Left colon (tissue), 2 donors: ENCODE data around the gene TSC22D1. TPM values are rescaled to one million over a fixed set of nuclear protein-coding genes. Genes with fewer than 3 reads are reported as not detected.
A peak's percentile ranks its signal among the peaks of the same experiment; 100 is the strongest.

ENCODE experiments used
- ATAC-seq: fragments of 200-7000 bp; cut with Tn5 transposase; one replicate; pipeline ENCODE4 v1.9.1; 2020; ENCODE audit warnings: mild to moderate bottlenecking, moderate library complexity
- DNase-seq, 2 donors: peaks; one replicate each; pipeline ENCODE4 v3.0.0-alpha.2; 2020
- intact Hi-C, 2 donors: fragments of 100-400 bp; cut with DNase I in 1 of 2; cut with micrococcal nuclease in 1 of 2; formaldehyde crosslinking; loops; one replicate each; pipeline versions ENCODE4 v1.11.2 to v1.14.0; 2022; cut with DNase I, micrococcal nuclease
- total RNA-seq, 2 donors: library from RNA; stranded (reverse); fragmentation: NEBNext Ultra II Directional; extraction: Animal tissue kit (Norgen Biotek cat#: 25700); gene quantifications; one replicate each; pipeline ENCODE4 v1.2.1, GENCODE V29; 2021
- donor health status: DM: no; HTN: no; CAD: no.
- donor health status: DM: yes; HTN: yes; CAD: no.

Gene TSC22D1
- total RNA-seq, 2 donors from 2014 or later: 268 to 294 TPM

GRCh38 chr13:44403461-44404056 lies 172.6 kb downstream of the TSC22D1 start:
- intact Hi-C loops: no loop called here
- DNase-seq: peak in 1 of 2 donors; percentile 63
- ATAC-seq: peak; percentile 28

DNA sequence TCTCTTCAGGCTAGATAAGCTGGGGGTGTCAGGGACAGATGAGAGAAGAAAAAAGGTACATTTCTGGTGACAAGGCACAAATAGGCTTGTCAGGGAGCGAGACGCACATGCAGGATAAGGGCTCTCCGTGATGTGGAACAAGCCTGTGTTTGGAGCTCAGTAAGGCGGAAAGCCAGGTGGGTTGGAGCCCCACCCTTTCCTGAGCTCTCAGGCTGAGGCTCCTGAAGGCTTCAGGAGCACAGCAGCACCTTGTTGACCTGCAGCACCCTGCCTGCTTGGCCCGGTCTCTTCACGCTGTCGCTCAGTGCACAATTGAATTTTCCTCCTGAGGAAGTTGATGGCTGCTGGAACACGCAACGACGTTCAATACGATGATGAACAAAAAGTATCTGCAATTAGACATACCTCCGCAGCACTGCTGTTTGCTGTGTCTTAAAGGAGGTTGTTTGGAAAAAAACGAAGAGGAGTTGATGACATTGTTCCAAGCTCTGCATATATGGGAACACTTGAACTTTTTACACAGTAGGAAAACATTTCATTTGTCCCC lies 173.2 kb downstream of the TSC22D1 start:
- DNase-seq (peak in 1 of 2 donors; percentile 32), ATAC-seq (peak; percentile 28)
- intact Hi-C loops: no loop called here

- intact Hi-C loops: no loop called here
- ATAC-seq (no peak), DNase-seq (no peak)
These were observed 174.6 kb downstream of the TSC22D1 start for GRCh38 chr13:44401577-44401976.

DNA sequence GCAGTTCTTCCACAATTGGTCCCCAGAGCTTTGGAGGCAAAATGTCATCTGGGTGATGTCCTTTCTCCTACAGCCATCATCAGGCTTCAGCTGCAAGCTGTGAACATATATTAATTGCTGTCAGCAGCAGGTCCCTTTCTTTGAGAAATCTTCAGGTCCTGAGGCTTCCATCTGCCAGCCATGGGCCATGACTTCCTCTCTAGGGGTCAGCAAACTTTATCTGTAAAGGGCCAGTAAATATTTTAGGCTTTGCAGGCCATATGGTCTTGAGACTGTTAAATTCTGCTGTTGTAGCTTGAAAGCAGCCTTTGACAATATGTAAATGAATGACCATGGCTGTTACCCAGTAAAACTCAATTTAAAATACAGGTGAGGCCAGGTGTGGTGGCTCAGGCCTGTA lies 175.4 kb downstream of the TSC22D1 start:
- no peak for ATAC-seq
- DNase-seq: no peak
- intact Hi-C loops: no loop called here

DNA sequence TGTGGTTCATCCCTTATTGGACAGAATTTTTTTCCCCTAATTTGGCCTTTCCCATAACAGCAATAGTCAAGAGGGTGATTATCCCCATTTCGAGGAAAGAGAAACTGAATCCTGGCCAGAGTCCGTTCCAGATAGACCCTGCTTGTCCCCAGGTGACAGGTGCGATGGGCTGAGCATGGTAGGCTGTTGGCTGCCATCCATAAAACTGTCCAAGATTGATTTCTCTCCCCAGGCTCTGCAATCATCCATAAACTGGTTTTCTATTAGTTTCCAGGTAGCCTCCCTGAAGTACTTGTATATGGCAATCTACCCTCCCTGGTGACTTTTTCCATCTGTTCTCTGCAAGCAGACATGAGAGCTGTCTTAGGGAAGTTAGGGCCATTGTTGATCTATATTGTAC lies 177.1 kb downstream of the TSC22D1 start:
- DNase-seq: no peak
- intact Hi-C loops: no loop called here
- ATAC-seq: peak; percentile 46

DNA sequence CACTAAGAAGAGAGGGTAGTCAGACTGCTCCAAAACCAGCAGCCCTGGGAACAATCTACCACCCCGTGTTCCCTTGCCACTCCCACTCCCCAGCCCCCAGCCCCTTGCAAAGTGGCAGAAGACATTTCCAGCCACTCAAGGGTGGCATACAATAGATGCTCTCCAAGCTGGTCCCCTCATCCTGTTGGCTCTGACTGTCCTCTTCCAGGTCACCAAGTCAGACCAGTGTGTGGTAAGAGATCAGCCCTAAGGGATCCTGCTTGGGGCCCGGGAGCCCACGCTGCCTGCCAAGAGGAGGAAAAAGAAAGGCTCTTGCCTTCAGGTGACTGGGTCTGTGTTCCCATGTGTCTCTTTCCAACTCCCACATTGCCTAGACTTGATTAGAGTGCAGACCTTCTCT lies 177.5 kb downstream of the TSC22D1 start:
- intact Hi-C loops: no loop called here
- ATAC-seq (no peak), DNase-seq (no peak)

DNA sequence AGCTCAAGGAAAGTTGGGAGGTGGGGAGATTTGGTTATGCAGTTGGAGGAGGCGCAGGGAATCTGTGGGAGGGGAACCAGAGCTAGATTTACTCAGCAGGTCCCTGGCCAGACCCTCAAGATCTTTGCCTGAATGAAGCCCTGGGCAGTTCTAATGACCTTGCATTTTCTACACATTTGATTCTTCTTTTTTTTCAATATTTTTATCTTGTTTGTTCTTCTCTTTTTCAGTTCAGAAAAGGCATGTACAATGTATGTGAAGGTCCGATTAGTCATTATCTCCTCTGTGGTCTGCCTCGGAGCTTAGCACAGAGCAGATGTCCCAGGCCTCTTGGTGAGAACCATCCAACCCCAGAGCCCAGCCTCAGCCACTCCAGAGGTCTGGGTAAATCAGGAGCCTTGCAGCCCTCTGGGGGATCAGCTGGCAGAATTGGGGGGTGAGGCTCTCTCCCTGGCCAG lies 178.3 kb downstream of the TSC22D1 start:
- DNase-seq (no peak), ATAC-seq (no peak)
- intact Hi-C loops: no loop called here

GRCh38 chr13:44396701-44397580 lies 179.2 kb downstream of the TSC22D1 start:
- intact Hi-C loops: no loop called here
- no peak for ATAC-seq
- DNase-seq: no peak

- intact Hi-C loops: no loop called here
- ATAC-seq (no peak), DNase-seq (no peak)
These were observed 180.0 kb downstream of the TSC22D1 start for GRCh38 chr13:44395976-44396694.

- intact Hi-C loops: no loop called here
- DNase-seq (no peak), ATAC-seq (no peak)
These were observed 181.5 kb downstream of the TSC22D1 start for GRCh38 chr13:44394658-44395057.

DNA sequence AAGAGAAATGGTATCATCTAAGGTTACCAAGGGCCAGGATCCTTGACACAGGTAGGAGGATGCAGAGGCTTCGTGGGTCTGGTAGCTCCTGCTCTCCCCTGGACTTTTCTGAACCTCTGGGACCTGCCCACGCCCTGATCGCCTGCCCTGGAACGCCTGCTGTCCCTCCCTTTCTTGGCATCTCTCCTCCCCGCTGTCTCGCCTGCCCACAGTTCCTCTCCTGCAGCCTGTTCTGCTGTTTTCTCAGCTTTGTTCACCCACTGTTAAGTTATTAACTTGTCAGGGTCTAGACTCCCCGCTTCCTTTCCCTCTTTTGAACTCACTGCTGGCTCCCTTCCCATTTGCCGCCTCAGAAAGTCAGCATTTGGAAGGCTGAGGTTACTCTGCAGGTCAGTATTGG lies 182.7 kb downstream of the TSC22D1 start:
- intact Hi-C loops: no loop called here
- peak; percentile 48 to 65 for DNase-seq
- peak; percentile 88 for ATAC-seq

DNA sequence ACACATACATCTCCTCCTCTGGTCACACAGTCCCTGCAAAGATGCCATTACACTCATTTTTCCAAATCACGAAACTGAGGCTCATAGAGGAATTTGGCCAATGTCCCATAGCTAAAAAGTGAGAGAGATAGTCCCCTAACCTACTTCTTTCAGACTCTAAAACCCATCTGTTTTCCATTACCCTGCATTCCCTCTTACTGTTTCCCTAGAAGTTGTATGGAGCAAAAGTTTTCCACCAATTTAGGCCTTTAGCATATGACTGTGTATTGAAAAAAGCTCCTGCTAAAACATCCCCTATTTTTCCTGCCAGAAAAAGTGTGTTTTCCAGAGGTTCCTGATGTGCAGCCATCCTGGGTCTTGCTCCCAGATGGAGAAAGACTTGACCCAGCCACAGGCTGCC lies 186.3 kb downstream of the TSC22D1 start:
- intact Hi-C loops: no loop called here
- no peak for DNase-seq
- no peak for ATAC-seq

DNA sequence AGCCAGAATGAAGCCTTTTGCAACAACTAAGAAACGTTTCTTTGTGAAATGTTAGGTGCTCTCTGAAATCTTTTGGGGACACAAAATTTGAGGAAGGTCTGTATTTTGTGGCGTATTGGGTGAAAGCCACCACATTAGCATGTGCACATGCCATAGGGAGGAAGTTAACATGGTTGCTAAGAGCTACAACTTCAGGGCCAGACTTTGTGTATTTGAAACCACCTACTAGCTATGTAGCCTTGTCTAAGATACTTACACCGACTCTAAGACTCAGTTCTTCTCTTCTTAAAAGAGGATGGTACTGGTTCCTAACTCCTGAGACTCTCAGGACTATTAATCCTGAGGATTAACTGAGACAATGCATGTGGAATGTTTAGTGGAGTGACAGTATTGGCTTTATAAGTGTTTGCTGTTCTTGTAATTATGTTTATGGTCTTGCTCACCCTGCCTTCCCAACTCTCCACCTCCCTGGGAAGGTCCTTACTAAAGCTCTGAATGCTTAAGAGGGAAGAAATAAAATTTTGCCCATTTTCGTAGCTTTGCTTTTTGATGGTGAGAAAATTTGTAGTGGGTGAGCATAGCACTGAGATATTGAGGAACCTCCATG lies 187.0 kb downstream of the TSC22D1 start:
- intact Hi-C loops: no loop called here
- DNase-seq (no peak), ATAC-seq (peak; percentile 72)

DNA sequence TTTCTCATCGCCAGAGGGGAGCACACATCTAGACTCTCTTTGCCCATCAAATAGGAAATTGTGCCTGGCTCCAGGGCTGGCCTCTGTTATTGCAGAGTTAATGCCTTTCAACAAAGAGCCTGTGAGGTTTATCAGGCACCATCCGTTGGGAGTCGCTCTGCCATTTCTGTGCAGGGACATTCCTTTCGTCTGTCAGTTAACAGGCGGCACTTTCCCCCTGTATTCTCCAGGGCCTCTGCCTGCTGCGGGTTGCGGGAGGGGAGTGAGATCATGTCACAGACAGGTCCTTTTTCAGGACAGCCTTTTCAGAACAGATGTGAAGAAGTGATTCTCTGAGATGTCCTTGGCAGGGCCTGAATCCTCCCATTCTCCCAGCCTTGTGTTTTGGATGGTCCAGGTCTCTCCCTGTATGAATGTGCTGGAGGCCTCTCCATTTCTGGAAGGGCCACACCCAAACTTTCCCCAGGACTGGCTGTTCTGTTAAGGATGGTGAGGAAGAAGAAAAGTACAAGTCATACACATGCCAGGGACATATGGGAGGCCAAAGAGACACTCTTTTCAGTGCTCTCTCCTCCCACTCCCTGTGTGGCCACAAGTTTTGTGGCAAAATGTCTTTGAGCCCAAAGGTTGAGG lies 187.6 kb downstream of the TSC22D1 start:
- ATAC-seq (no peak), DNase-seq (no peak)
- intact Hi-C loops: no loop called here

- intact Hi-C loops: no loop called here
- ATAC-seq: no peak
- DNase-seq: no peak
These were observed 189.1 kb downstream of the TSC22D1 start for GRCh38 chr13:44386913-44387556.

DNA sequence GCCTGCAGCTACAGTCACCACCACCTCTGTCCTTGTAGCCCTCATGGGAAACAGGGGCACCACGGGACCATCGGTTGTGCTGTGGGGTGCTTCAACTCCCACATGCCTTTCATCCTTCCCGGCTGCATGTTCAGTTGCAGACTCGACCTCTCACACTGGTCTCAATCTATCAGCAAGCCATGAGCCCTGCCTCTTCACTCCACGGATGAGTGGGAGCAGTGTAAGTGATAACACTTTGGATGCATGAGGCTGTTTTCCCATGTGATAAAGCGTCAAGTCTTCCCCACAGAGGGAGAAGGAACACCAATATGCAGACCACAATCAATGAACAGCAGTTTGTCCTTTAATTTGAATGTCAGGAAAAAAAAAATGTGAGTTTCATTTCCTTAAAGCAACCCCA lies 190.3 kb downstream of the TSC22D1 start:
- DNase-seq (no peak), ATAC-seq (no peak)
- intact Hi-C loops: no loop called here

GRCh38 chr13:44385401-44385800 lies 190.7 kb downstream of the TSC22D1 start:
- intact Hi-C loops: no loop called here
- ATAC-seq: no peak

DNA sequence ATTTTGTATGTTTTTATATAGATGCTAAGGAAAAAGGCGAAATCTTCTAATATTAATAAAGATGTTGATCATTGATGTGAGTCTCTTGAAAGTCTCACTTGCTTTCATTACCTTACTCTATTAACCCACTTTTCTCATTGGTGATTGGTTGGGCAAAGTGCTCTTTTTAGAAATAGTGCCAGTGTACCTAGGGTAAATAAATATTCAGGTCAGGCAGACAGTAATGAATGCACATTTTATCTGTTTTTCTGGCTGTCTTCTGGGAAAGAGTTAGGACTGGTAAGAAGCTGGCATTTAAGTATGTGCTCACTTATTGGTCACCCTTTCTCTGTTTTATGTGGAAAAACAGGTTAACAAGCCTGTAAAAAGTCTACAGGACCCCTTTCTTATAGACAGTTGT lies 191.4 kb downstream of the TSC22D1 start:
- intact Hi-C loops: no loop called here
- ATAC-seq (no peak), DNase-seq (no peak)

More at GRCh38 chr13:44385401-44385800, 190.7 kb downstream of the TSC22D1 start:
- DNase-seq: no peak
